ENCODE measurements around the gene CRELD1.

Gene CRELD1

DNA sequence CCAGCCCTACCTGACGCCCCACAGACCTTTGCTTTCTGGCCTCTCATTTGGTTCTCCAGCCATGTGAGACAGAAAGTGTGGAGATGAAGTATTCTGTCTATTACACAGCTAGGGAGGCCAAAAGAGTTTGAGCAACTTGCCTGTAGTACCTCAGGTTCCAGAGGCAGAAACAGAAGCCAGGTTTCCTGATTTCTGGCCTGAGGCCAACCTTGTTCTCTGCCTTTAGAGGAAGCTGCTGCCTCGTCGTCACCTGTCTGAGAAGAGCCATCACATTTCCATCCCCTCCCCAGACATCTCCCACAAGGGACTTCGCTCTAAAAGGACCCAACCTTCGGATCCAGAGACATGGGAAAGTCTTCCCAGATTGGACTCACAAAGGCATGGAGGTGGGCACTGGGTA is 27.2 kb upstream of the CRELD1 start:
- no peak for DNase-seq

DNA sequence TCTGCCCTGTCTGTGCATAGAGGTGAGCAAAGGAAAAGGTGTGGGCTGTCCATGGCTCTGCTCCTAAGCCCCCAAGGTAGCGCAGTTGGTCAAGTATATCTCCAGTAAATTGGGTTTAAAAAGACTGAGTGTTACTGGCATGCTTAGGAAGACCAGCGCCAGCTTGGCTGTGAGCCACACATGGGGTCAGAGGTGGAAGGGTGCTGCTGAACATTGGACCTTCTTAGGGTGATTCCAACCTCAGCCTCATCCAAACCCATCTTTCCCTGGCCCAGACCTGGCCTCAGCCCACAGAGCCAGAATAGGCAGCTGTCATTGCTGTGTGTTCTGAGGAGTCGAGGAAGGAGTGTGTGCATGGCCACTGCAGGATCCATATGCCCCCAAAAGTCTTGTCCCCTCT is 25.3 kb upstream of the CRELD1 start:
- DNase-seq = no peak

DNA sequence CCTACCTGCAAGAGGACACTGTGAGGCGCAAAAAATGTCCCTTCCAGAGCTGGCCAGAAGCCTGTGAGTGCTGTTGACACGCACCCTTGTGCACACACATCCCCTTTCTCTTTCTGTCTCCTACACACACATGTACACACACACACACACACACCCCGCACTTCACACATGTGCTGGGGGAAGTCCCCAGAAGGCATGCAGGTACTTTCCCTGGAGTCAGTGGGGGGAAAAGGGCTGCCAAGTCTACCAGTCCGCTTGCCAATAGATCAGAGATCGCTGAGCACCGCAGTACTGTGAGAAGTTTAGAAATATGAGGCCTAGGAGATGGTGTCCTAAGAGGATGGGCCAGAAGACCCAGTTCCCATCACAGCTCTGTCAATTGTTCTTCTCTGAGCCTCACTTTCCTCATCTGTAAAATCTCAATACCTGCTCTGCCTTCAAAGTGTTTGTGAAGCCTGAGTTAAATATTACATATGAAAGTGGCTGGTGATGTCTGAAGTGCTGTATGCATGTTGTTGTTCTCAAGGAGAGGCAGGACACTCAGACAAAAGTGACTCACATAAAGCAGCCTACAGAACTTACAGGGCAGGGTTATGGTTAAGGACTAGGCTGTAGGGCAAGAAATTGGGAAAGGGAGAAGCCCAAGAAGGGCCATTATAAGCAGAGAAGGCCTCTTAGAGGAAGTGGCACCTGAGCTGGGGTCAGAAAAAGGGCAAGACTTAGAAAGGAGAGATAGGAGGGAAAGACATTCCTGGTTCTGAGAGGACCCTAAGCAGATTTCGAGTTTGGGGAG is 24.2 kb upstream of the CRELD1 start:
- no peak for DNase-seq

DNA sequence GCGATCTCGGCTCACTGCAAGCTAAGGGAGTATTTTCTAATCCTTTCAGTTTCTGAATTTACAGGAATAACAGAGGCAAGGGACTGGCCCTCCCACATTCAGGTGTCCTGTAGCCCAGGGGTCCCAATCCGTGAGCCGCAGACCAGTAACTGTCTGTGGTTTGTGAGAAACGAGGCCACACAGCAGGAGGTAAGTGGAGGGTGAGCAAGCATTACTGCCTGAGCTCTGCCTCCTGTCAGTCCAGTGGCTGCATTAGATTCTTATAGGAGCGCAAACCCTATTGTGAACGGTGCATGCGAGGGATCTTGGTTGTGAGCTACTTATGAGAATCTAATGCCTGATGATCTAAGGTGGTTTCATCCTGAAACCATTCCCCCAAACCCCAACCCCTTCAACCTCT is 21.8 kb upstream of the CRELD1 start:
- no peak for DNase-seq

DNA sequence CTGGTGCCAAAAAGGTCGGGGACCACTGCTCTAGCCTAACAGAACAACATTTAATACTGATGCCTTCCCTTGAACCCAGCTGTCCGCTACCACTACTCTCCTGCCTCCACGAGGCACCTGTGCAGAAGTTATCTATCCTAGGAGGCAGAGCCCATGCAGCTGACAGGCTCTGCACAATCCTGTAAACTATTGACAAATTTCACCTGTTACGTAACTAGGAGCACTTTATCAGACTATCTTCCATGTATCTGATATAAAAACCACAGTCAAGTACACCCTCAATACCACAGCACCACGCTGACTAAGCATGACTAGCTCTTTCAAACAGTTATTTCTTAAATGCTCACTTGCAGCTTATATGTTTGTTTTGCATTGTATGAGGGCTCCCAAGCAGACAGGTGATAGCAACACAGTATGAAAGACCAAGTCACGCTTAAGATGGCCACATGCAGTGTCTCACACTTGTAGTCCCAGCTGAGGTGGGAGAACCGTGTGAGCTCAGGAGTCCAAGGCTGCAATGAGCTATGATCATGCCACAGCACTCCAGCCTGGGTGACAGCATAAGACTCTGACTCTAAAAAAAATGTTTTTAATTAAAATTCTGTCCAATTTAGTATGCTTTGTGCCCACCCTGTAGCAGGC is 21.2 kb upstream of the CRELD1 start:
- no peak for DNase-seq

DNA sequence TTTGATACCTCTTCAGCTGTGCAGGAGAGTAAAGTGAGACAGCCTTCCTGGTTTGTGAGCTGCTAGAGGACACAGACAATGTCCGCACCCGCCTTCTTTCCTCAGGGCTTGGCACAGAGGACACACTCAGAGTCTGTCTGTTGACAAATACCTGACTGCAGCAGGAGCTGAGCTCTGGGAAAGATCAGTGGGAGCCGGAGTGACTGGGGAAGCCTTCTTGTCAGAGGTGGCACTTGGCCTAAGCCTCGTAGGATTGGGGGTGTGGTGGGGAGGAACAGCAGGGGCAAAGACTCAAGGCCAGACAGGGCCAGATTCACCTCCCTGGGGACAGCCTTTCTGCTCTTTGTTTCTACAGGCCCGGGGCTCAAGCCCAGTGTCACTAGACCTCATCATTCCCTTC is 20.0 kb upstream of the CRELD1 start:
- DNase-seq = no peak

DNA sequence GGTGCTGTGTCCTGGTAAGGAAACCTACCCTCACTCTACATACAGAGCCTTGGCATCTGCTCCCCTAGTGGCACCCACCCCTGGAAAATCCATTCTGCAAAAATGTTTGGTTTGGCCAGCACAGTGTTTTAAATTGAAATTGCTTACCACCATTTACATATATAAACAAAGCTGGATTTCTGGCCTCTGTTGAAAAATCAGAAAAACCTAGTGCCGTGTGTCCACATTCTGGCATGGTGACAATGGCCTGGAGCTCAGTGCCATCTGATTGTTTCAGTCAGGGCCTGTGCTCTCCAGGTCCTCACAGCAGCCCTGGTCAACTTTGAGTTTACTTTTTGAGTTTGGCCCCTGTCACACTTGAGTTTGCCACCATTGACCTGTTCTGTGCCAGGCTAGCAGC is 19.6 kb upstream of the CRELD1 start:
- no peak for DNase-seq

DNA sequence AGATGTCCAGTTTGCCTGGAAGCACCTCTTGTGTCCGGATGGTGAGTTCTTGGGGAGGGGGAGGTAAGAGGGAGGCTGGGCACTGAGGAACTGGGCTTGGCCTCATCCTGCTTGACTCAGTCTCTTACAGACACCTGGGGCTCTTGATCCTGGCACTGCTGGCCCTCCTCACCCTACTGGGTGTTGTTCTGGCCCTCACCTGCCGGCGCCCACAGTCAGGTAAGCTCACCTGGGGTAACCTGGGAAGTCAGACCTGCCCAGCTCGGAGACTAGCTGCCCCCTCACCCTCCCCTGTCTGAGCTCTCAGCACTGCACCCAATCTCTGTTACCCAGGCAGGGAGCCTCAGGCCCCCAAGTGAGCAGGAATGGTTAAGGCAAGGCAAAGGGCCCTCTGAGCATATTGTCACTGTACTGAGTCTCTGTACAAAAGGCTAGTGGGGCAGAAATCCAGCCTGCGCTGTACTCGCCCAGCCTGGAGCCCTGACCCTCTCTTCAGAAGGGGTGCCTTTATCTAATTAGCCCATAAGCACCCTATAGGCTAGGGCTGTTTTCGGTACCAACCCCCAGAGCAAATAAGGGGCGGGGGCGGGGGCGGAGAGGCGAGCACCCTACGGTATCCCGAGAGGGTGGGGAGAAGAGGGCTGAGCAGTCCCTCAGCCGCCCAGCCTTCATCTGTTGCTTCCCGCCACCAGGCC is 18.9 kb upstream of the CRELD1 start:
- no peak for DNase-seq

DNA sequence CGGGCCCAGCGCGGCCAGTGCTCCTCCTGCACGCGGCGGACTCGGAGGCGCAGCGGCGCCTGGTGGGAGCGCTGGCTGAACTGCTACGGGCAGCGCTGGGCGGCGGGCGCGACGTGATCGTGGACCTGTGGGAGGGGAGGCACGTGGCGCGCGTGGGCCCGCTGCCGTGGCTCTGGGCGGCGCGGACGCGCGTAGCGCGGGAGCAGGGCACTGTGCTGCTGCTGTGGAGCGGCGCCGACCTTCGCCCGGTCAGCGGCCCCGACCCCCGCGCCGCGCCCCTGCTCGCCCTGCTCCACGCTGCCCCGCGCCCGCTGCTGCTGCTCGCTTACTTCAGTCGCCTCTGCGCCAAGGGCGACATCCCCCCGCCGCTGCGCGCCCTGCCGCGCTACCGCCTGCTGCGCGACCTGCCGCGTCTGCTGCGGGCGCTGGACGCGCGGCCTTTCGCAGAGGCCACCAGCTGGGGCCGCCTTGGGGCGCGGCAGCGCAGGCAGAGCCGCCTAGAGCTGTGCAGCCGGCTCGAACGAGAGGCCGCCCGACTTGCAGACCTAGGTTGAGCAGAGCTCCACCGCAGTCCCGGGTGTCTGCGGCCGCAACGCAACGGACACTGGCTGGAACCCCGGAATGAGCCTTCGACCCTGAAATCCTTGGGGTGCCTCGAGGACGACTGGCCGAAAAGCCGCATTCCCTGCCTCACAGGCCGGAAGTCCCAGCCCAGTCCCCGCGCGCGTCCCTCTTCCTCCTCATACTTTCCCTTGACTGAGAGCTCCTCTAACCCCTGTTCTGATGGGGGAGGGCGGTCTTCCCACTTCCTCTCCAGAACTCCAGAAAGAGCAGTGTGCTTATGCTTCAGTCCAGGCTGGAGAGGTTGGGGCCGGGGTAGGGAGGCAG is 18.1 kb upstream of the CRELD1 start:
- no peak for DNase-seq

DNA sequence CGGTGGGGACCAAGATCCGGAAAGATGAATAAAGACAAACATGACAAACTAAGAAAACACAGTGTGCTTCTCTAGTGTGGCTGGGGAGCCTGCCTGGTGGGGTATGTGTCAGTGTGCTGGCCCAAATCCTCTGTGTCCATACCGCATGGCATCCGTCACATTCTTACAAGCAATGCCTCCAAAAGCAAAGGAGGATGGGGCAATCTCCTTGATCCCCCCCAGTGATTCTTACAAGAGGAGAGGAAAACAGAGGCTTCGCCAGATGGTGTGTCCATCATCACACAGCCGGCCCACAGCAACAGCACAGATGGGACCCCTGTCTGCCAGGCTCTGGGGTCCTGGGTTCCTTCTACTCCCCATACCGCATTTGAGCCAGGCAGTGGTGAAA is 17.3 kb upstream of the CRELD1 start:
- no peak for DNase-seq

DNA sequence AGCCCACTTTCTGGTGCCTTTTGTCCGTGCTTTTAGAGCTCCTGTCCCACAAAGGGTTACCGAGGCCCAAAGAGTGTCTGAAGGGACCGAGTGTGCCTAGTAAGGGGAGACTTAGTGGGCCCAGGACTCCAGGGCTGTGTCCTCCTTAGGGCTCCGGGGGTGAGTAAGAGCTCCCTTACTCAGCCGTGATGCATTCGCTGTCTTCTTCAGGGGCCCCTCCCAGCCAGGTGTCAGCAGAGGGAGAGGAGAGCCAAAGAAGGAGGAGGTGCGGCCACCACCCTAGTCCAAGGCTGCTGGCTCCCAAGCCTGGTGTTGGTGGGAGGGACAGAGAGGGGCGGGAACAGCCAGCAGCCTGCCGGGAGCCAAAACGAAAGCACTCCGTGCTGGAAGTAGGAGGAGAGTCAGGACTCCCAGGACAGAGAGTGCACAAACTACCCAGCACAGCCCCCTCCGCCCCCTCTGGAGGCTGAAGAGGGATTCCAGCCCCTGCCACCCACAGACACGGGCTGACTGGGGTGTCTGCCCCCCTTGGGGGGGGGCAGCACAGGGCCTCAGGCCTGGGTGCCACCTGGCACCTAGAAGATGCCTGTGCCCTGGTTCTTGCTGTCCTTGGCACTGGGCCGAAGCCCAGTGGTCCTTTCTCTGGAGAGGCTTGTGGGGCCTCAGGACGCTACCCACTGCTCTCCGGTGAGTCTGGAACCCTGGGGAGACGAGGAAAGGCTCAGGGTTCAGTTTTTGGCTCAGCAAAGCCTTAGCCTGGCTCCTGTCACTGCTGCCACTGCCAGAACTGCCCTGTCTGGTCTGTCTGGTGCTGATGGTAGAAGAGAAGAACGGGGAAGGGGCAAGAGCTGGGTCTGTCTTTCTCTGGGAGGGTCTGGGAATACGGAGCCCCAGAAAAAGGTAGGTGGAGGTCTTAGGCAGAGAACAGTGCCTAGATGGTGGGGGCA is 16.6 kb upstream of the CRELD1 start, which contains the start of gene IL17RC:
TSS of gene IL17RC (plus strand) at position 365 of the 947 bp plus-strand sequence. CDS start at position 583, 218 bp downstream.
- no peak for DNase-seq

DNA sequence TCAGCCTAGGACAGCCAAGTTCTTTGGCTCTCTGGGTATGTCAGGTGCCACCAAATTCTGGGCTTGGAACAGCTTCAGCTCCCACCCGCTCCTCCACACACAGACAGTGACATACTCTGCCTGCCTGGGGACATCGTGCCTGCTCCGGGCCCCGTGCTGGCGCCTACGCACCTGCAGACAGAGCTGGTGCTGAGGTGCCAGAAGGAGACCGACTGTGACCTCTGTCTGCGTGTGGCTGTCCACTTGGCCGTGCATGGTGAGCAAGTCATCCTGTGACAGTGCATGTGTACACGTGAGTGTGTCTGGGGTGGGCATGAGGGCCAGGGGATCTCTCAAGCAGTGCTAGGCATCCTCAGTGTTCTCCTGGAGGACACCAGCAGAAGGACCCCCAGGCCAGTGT is 15.8 kb upstream of the CRELD1 start:
- DNase-seq = no peak

DNA sequence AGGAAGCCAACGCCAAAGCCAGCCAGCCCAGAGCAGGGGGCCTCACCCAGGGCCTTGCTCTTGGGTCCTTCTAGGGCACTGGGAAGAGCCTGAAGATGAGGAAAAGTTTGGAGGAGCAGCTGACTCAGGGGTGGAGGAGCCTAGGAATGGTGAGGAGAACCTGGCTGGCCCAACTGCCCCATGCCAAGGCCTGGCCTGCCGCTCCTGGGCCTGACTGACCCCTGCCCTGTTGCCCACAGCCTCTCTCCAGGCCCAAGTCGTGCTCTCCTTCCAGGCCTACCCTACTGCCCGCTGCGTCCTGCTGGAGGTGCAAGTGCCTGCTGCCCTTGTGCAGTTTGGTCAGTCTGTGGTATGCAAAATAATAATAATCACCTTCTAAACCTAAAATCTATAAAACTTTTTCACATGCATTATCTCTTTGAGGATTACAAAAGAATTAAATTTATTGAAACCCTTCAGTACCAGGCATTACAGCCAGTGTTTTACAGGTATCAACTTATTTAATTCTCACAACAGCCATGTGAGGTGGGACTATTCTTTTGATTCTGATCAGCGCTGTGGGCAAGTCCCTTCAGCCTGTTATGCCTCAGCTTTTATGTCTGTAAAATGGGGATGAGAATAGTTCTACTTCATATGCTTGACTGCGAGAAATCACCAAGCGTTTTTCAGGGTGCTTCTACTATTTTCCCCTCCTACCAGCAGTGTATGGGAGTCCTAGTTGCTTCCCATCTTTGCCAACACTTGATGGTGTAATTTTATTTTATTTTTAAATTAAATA is 15.2 kb upstream of the CRELD1 start:
- no peak for DNase-seq

DNA sequence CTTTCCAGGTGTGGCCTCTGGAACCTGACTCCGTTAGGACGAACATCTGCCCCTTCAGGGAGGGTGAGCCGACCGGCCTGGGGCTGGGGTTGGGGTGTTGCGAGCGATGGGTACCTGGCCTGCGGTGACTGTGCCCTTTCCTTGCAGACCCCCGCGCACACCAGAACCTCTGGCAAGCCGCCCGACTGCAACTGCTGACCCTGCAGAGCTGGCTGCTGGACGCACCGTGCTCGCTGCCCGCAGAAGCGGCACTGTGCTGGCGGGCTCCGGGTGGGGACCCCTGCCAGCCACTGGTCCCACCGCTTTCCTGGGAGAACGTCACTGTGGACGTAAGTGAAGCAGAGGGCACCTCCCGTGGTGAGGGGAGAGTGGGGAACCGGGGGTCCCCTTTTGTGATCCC is 5.5 kb upstream of the CRELD1 start:
- no peak for DNase-seq

DNA sequence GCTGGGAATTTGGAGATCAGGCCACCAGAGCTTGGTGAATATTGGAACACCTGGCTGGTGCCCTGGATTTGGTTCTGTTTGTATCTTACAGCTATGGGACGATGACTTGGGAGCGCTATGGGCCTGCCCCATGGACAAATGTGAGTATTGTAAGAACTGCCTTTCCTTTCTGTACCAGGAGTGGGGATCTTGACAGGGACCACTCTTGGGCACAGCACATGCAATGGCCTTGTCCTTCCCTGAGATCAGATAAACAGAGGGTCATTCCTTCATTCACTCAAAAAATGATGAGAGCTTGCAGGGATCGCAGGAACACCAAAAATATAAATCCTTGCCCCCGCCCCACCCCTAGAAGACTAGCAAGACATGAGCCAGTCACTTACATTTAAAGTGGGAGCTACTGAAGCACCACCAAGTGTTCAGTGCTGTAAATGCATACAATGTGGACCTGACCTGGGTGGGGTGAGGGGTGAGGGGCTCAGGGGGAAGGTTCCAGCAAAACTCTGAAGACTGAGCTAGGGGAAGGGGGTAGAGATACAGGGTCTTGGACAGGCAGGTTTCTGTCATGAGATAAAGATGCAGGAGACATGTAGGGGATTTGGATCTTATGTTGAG is 2.7 kb upstream of the CRELD1 start:
- no peak for DNase-seq

DNA sequence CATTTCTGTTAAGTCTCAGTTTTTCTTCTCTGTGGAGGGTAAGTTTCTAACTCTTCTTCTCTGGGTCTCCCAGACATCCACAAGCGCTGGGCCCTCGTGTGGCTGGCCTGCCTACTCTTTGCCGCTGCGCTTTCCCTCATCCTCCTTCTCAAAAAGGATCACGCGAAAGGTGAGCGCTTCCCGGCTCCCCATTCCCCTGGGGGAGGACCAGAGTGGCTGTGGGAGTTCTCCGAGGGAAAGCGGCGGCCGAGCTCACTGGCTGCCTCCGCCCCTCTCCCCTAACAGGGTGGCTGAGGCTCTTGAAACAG is 1.1 kb upstream of the CRELD1 start:
- no peak for DNase-seq

DNA sequence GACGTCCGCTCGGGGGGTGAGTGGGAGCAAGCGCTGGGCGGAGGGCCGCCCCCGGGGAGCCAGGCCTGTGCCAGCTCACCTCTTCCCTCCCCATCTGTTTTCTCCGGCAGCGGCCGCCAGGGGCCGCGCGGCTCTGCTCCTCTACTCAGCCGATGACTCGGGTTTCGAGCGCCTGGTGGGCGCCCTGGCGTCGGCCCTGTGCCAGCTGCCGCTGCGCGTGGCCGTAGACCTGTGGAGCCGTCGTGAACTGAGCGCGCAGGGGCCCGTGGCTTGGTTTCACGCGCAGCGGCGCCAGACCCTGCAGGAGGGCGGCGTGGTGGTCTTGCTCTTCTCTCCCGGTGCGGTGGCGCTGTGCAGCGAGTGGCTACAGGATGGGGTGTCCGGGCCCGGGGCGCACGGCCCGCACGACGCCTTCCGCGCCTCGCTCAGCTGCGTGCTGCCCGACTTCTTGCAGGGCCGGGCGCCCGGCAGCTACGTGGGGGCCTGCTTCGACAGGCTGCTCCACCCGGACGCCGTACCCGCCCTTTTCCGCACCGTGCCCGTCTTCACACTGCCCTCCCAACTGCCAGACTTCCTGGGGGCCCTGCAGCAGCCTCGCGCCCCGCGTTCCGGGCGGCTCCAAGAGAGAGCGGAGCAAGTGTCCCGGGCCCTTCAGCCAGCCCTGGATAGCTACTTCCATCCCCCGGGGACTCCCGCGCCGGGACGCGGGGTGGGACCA is 632 bp upstream of the CRELD1 start:
- peak; percentile 62 for DNase-seq

DNA sequence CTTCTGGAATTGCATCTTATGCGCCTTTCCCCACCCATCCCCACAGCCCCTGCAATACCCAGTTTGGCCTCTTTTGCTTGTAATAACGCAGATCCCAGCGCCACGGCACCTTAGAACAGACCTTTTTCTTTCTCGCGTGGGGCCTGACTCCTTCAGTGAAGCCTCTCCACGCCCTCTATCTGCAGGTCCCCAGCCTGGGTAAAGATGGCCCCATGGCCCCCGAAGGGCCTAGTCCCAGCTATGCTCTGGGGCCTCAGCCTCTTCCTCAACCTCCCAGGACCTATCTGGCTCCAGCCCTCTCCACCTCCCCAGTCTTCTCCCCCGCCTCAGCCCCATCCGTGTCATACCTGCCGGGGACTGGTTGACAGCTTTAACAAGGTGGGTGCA is 594 bp downstream of the CRELD1 start:
- DNase-seq = peak; percentile 25

DNA sequence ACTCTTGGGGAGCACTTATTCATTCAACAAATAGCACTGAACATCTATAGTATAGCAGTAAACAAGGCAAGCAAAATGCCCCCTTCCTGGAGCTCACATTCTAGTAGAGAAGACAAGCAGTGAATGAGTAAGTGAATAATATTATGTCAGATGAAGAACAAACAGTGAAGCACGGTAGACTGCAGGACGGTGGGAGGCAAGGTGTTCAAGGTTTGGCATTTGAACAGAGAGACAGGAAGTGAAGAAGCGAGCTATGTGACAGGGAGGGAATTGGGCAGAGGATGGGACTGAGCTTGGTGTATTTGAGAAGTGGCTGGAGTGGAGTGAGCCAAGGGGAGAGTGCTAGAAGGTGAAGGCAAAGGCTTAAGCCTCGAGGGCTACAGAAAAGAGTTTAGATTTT is 1.4 kb downstream of the CRELD1 start:
- DNase-seq = no peak

DNA sequence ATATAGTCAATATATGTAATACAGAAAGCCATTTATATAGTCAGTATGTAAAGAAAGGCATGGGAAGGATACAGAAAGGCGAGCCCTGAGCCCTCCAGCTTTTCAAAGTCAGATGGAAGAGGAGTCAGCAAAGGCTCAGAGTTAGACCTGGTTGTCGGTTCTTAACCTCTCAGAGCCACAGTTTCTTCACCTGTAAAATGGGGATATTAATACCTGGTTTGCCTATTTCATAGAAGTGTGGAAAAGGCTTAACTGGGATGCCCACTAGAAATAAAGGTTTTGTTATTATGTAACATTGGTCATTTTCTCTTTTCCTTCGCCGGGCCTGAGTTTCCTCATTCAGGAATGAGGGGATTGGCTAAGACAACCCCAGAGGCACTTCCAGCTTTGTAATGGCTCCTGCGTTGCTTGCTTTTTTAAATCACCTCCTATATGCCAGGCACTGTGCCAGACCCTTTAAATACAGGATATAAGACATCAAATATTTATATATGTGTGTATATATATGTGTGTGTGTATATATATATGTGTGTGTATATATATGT is 2.4 kb downstream of the CRELD1 start:
- no peak for DNase-seq

Data from NCI-H1092 treated with DMSO at 0.1 percent for 48 hours (cell line).